H1 (cell line): Measurements from ENCODE around the gene ZMYM2. TPM values are rescaled to one million over a fixed set of nuclear protein-coding genes. Genes with fewer than 3 reads are reported as not detected.

Source experiments
- CTCF ChIA-PET: fragments of 300-600 bp; sonication (Branson Sonifier 250); formaldehyde crosslinking; loops from one replicate; lab custom pipeline; 2021; ENCODE audit not compliant: partially characterized antibody; lab: Charles Lee
- POLR2A ChIA-PET: fragments of 300-600 bp; sonication (Branson Sonifier 250); formaldehyde crosslinking; loops from one replicate; lab custom pipeline; 2021; ENCODE audit warnings: inconsistent platforms; ENCODE audit not compliant: partially characterized antibody; lab: Charles Lee
- DNase-seq, 2 experiments: peaks; one replicate each; pipeline versions ENCODE4 v3.0.0 to v3.0.0-alpha.2; 2010 to 2022; ENCODE audit warnings: low spot score in 2 of 2, low read depth in 1 of 2, mixed read lengths in 1 of 2
- FAIRE-seq: peaks from 2 replicates; lab custom pipeline; 2011; peaks lifted over from hg19 to GRCh38; lab: Jason Lieb, UNC
- H2AFZ ChIP-seq: 2 replicates; pipeline ENCODE4 v1.8.1; 2012; ENCODE audit warnings: low read length, inconsistent platforms
- H2AK5ac ChIP-seq: 2 replicates; pipeline ENCODE4 v1.6.1; 2013; ENCODE audit warnings: low read depth, low read length
- H2BK120ac ChIP-seq: replicated peaks from 2 replicates; pipeline ENCODE3; 2013; ENCODE audit warnings: low read depth, low read length, inconsistent platforms
- H2BK12ac ChIP-seq: 2 replicates; pipeline ENCODE4 v1.6.1; 2013; ENCODE audit warnings: low read depth, low read length
- H2BK15ac ChIP-seq: 2 replicates; pipeline ENCODE4 v1.6.1; 2013; ENCODE audit warnings: low read length
- H2BK20ac ChIP-seq: 2 replicates; pipeline ENCODE4 v1.6.1; 2013; ENCODE audit warnings: low read length
- H2BK5ac ChIP-seq: 2 replicates; pipeline ENCODE4 v1.6.1; 2013; ENCODE audit warnings: low read depth, low read length
- H3K14ac ChIP-seq: 2 replicates; pipeline ENCODE4 v1.6.1; 2013; ENCODE audit warnings: inconsistent platforms; ENCODE audit not compliant: insufficient read length
- H3K18ac ChIP-seq: 2 replicates; pipeline ENCODE4 v1.6.1; 2013; ENCODE audit warnings: low read length; ENCODE audit errors: extremely low read depth
- H3K23ac ChIP-seq: 2 replicates; pipeline ENCODE4 v1.6.1; 2013; ENCODE audit warnings: inconsistent platforms; ENCODE audit not compliant: insufficient read length
- H3K23me2 ChIP-seq: 2 replicates; pipeline ENCODE4 v1.6.1; 2013; ENCODE audit warnings: low read depth, low read length
- H3K27ac ChIP-seq: 2 replicates; pipeline ENCODE4 v1.6.1; 2011; ENCODE audit warnings: low read depth, low read length, inconsistent platforms
- H3K27me3 ChIP-seq, 4 experiments: replicated peaks in 1 of 4; 1 replicate in 1 of 4; 2 replicates in 3 of 4; pipeline versions ENCODE4 v1.6.1 to v1.8.1; 2011 to 2013; ENCODE audit warnings: low read length in 3 of 4, mild to moderate bottlenecking in 3 of 4, inconsistent platforms in 2 of 4, mixed read lengths in 2 of 4, moderate library complexity in 1 of 4; ENCODE audit not compliant: control insufficient read depth in 3 of 4, insufficient read depth in 3 of 4; ENCODE audit errors: extremely low read depth in 1 of 4
- H3K36me3 ChIP-seq, 4 experiments: 2 replicates each; pipeline versions ENCODE4 v1.6.1 to v1.8.1; 2011 to 2013; ENCODE audit warnings: mild to moderate bottlenecking in 4 of 4, low read length in 3 of 4, moderate library complexity in 2 of 4, control low read depth in 1 of 4, inconsistent platforms in 1 of 4; ENCODE audit not compliant: insufficient read depth in 4 of 4, control insufficient read depth in 2 of 4
- H3K4ac ChIP-seq: replicated peaks from 2 replicates; pipeline ENCODE3; 2013; ENCODE audit warnings: low read length, low read depth, mixed read lengths, inconsistent platforms; ENCODE audit not compliant: insufficient read length
- H3K4me1 ChIP-seq, 4 experiments: replicated peaks in 1 of 4; 1 replicate in 1 of 4; 2 replicates in 3 of 4; pipeline versions ENCODE4 v1.6.1 to v1.8.1; 2011 to 2013; ENCODE audit warnings: low read length in 3 of 4, inconsistent platforms in 2 of 4, mixed read lengths in 1 of 4; ENCODE audit not compliant: insufficient read depth in 4 of 4, control insufficient read depth in 3 of 4
- H3K4me2 ChIP-seq, 2 experiments: 2 replicates each; pipeline versions ENCODE4 v1.6.1 to v1.8.1; 2011 to 2013; ENCODE audit warnings: low read depth in 2 of 2, low read length in 2 of 2, control low read depth in 1 of 2, inconsistent platforms in 1 of 2, mild to moderate bottlenecking in 1 of 2; ENCODE audit not compliant: insufficient read depth in 1 of 2
- H3K4me3 ChIP-seq, 4 experiments: fragments of 200-600, 300-600 bp in 1 of 4; sonication (generic), shearing (Covaris generic), sonication (Bioruptor Twin) in 1 of 4; 2 replicates each; pipeline versions ENCODE4 v1.5.1 to v1.8.1; 2011 to 2016; ENCODE audit warnings: low read length in 4 of 4, low read depth in 3 of 4, control low read depth in 2 of 4, inconsistent platforms in 2 of 4, mild to moderate bottlenecking in 2 of 4, mixed read lengths in 1 of 4, moderate library complexity in 1 of 4; ENCODE audit not compliant: insufficient read depth in 2 of 4; ENCODE audit errors: extremely low read depth in 1 of 4
- H3K56ac ChIP-seq: replicated peaks from 2 replicates; pipeline ENCODE3; 2013; ENCODE audit warnings: low read depth, mild to moderate bottlenecking, mixed read lengths, low read length, inconsistent platforms; ENCODE audit not compliant: insufficient read length
- H3K79me1 ChIP-seq: 2 replicates; pipeline ENCODE4 v1.6.1; 2013; ENCODE audit warnings: low read depth, low read length, control low read depth
- H3K79me2 ChIP-seq, 2 experiments: 2 replicates each; pipeline versions ENCODE4 v1.6.1 to v1.8.1; 2012 to 2013; ENCODE audit warnings: low read length in 2 of 2, mild to moderate bottlenecking in 2 of 2, inconsistent platforms in 1 of 2; ENCODE audit not compliant: insufficient read depth in 2 of 2, control insufficient read depth in 1 of 2
- H3K9ac ChIP-seq, 4 experiments: replicated peaks in 1 of 4; 1 replicate in 1 of 4; 2 replicates in 3 of 4; pipeline versions ENCODE4 v1.6.1 to v1.8.1; 2011 to 2013; ENCODE audit warnings: low read depth in 3 of 4, low read length in 3 of 4, control low read depth in 2 of 4, mild to moderate bottlenecking in 2 of 4, moderate library complexity in 2 of 4, inconsistent platforms in 1 of 4; ENCODE audit errors: extremely low read depth in 1 of 4
- H3K9me3 ChIP-seq, 2 experiments: 2 replicates each; pipeline versions ENCODE4 v1.6.1 to v1.8.1; 2012 to 2013; ENCODE audit warnings: mild to moderate bottlenecking in 2 of 2, moderate library complexity in 2 of 2, control low read depth in 1 of 2, inconsistent platforms in 1 of 2, low read depth in 1 of 2, low read length in 1 of 2, mixed read lengths in 1 of 2; ENCODE audit not compliant: insufficient read depth in 2 of 2
- H4K20me1 ChIP-seq, 2 experiments: replicated peaks in 1 of 2; 2 replicates each; pipeline versions ENCODE3 to v1.8.1; 2011 to 2013; ENCODE audit warnings: inconsistent platforms in 2 of 2, low read length in 2 of 2, mild to moderate bottlenecking in 1 of 2; ENCODE audit not compliant: insufficient read depth in 2 of 2, control insufficient read depth in 1 of 2
- H4K5ac ChIP-seq: 2 replicates; pipeline ENCODE4 v1.6.1; 2013; ENCODE audit warnings: low read length, low read depth, mixed read lengths, inconsistent platforms; ENCODE audit not compliant: insufficient read length
- H4K8ac ChIP-seq: 2 replicates; pipeline ENCODE4 v1.8.0; 2013; ENCODE audit warnings: mild to moderate bottlenecking, moderate library complexity, low read length, inconsistent platforms; ENCODE audit not compliant: insufficient read depth; ENCODE audit errors: extremely low read depth
- H4K91ac ChIP-seq: replicated peaks from 2 replicates; pipeline ENCODE3; 2013; ENCODE audit warnings: low read length, mixed read lengths, inconsistent platforms; ENCODE audit not compliant: insufficient read length
- BACH1 ChIP-seq: IDR thresholded peaks from 2 replicates; pipeline ENCODE4 v1.6.1; 2012; ENCODE audit warnings: low read length, improper control_type of control experiment
- BCL11A ChIP-seq, 2 experiments: IDR thresholded peaks; one replicate each; pipeline ENCODE4 v1.6.1; 2011; ENCODE audit warnings: low read depth in 2 of 2, low read length in 2 of 2, mild to moderate bottlenecking in 2 of 2
- GTF2F1 ChIP-seq: IDR thresholded peaks from 2 replicates; pipeline ENCODE4 v1.6.1; 2012; ENCODE audit warnings: low read depth, low read length, improper control_type of control experiment, borderline replicate concordance
- KDM1A ChIP-seq: fragments of 200-600, 300-600 bp; sonication (generic); IDR thresholded peaks from 2 replicates; pipeline ENCODE4 v1.7.1; 2016; ENCODE audit warnings: mild to moderate bottlenecking, low read length, borderline replicate concordance
- PHF8 ChIP-seq: fragments of 200-600 bp; sonication (generic); conservative IDR thresholded peaks from 2 replicates; pipeline ENCODE4 v1.7.1; 2012; ENCODE audit warnings: low read depth, mild to moderate bottlenecking, inconsistent platforms, low read length, moderate library complexity
- POLR2AphosphoS5 ChIP-seq: IDR thresholded peaks from 2 replicates; pipeline ENCODE4 v1.6.1; 2011; ENCODE audit warnings: low read depth, low read length
- WGBS, 2 experiments: shearing (Covaris generic) in 1 of 2; methylation state at CpG; one replicate each; pipeline versions ENCODE4 v1.1.6 to v1.1.7; 2013 to 2015; ENCODE audit warnings: low lambda C conversion rate in 2 of 2, mixed read lengths in 2 of 2, inconsistent platforms in 1 of 2, low coverage in 1 of 2, missing lambda C conversion rate in 1 of 2; ENCODE audit not compliant: insufficient replicate concordance in 2 of 2, insufficient coverage in 1 of 2, insufficient read length in 1 of 2; ENCODE audit errors: extremely low coverage in 1 of 2, missing lambda C conversion rate in 1 of 2; 5-methylcytosine and 5-hydroxymethylcytosine counted together
- polyA plus RNA-seq, 7 experiments: library from polyadenylated mRNA; depleted of rRNA in 3 of 7; stranded (reverse) in 5 of 7; unstranded in 2 of 7; fragments of >200 nt in 5 of 7; fragments of 200-250 nt in 2 of 7; gene quantifications; 1 replicate in 5 of 7; 2 replicates in 1 of 7; 4 replicates in 1 of 7; pipeline versions ENCODE4 v1.2.1 to v1.2.3, GENCODE V29; 2011 to 2013; ENCODE audit warnings: missing spikeins in 2 of 7, mixed read lengths in 2 of 7
- total RNA-seq: library from RNA; stranded (reverse); fragmentation: NEBNext Ultra II Directional; extraction: Animal tissue kit (Norgen Biotek cat#: 25700); gene quantifications from 2 replicates; pipeline ENCODE4 v1.2.1, GENCODE V29; 2021

The ZMYM2 gene
- total and polyA plus RNA-seq, 2 of the 8 experiments (the other 6 are each of a cell fraction or from before 2014, with no cell fraction given), result 41.2 to 159 TPM

- Histone ChIP-seq H4K5ac (no peak overlapping the region), H3K9me3 (no peaks in the 10 kb centered on the region; a peak in 1 of 4 replicates), H3K79me2 (peaks cover 12 to 65% of the 10 kb centered on the region in 2 experiments), H2BK20ac (no peak overlapping the region), H3K14ac (no peak overlapping the region), H3K4ac (no peak overlapping the region), H3K36me3 (peaks cover 0 to 34% (median 7%) of the 10 kb centered on the region in 4 experiments; a peak in 4 of 8 replicates), H4K8ac (no peak overlapping the region), H4K91ac (no peak overlapping the region), H3K23ac (no peak overlapping the region), H2BK12ac (no peak overlapping the region), H2AK5ac (no peak overlapping the region), H3K4me1 (peaks cover 0 to 6% (median 3%) of the 10 kb centered on the region in 4 experiments; a peak in 2 of 7 replicates), H3K18ac (no peak overlapping the region), H2BK5ac (no peak overlapping the region), H3K56ac (no peak overlapping the region), H2BK15ac (no peak overlapping the region), H3K27ac (no peak overlapping the region), H3K23me2 (peaks cover 4% of the 10 kb centered on the region), H3K9ac (no peak overlapping the region), H2AFZ (no peak overlapping the region), H3K79me1 (no peaks in the 10 kb centered on the region), H3K4me3 (peak overlapping the region; percentile 0 to 99 (median 84); a peak in 6 of 8 replicates), H3K27me3 (no peaks in the 10 kb centered on the region), H4K20me1 (peaks cover 7 to 18% of the 10 kb centered on the region in 2 experiments), H3K4me2 (peak overlapping the region; percentile 78 to 96), H2BK120ac (no peak overlapping the region)
- no peak for FAIRE-seq
- CTCF ChIA-PET, result interaction anchor here (0.7 to 1.1 kb wide), 4 partner anchors 10 to 24 kb away, joined by 4 to 5 read pairs (median 4); no protein-coding TSS in a partner anchor
- DNase-seq, result no peak
- 86% methylated on average over 2 of the region's 2 CpGs; no CpG with 5 or more reads in 1 of the 2 experiments for WGBS, 2 experiments
- POLR2A ChIA-PET, result interaction anchor here (0.7 to 1.0 kb wide), 6 partner anchors 8 to 187 kb away, joined by 3 to 9 read pairs (median 4); partner anchors contain the start of gene ZMYM5
- TF ChIP-seq BACH1 (no peak), BCL11A (IDR thresholded peaks at IDR 0.05; ENCODE audit: low read depth in 2 of 2, low read length in 2 of 2) (no peak), PHF8 (no peak), KDM1A (no peak), POLR2AphosphoS5 (no peak), GTF2F1 (no peak)
These were observed 2.1 kb downstream of the ZMYM2 start for GRCh38 chr13:19960653-19960976.
